Non-pigmented ciliary epithelial cell (primary cell): Measurements from ENCODE around the gene METAP2.
A peak's percentile ranks its signal among the peaks of the same experiment; 100 is the strongest.
"Not testable (repeated sequence)": the region's sequence is repeated elsewhere in the genome, so short reads cannot be mapped to it uniquely, and the experiment has no call there.

Source experiments
- DNase-seq: peaks from one replicate; pipeline ENCODE4 v3.0.0-alpha.2; 2010; ENCODE audit warnings: low read depth

The METAP2 gene

DNA sequence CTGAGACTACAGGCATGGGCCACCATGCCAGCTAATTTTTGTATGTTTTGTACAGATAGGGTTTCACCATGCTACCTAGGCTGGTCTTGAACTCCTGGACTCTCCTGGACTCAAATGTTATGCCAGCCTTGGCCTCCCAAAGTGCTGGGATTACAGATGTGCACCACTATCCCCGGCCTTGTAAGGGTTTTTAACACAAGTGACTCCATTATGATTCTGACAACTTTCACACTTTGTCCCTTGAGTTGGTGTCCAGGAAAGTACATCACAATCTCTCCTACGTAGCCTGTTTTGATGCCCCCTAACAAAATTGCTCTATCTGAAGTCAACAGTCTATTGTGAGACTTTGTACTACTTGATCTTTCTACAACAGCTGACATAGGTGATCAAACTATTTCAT, 11.4 kb upstream of the METAP2 start:
- no peak for DNase-seq

- DNase-seq = no peak
These were observed 10.9 kb upstream of the METAP2 start for GRCh38 chr12:95463050-95463449.

GRCh38 chr12:95463776-95464175, 10.2 kb upstream of the METAP2 start:
- DNase-seq = not testable (repeated sequence)

DNA sequence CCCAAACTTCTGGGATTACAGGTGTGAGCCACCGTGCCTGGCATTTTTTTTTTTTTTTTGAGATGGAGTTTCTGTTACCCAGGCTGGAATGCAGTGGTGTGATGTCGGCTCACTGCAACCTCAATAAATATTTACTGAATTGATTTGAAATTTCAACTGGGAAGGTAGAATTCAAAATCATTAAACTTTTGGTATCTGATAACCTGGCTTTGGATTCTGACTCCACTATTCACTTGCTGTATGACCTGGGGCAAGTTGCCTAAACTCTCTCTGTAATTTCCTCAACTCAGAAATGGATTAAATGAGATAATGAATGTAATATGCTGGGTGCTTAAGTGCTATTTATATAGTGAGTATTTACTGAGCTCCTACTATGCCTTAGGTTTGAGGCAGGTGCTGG, 8.7 kb upstream of the METAP2 start:
- no peak for DNase-seq

- no peak for DNase-seq
These were observed 3.7 kb upstream of the METAP2 start for GRCh38 chr12:95470300-95470699.

DNA sequence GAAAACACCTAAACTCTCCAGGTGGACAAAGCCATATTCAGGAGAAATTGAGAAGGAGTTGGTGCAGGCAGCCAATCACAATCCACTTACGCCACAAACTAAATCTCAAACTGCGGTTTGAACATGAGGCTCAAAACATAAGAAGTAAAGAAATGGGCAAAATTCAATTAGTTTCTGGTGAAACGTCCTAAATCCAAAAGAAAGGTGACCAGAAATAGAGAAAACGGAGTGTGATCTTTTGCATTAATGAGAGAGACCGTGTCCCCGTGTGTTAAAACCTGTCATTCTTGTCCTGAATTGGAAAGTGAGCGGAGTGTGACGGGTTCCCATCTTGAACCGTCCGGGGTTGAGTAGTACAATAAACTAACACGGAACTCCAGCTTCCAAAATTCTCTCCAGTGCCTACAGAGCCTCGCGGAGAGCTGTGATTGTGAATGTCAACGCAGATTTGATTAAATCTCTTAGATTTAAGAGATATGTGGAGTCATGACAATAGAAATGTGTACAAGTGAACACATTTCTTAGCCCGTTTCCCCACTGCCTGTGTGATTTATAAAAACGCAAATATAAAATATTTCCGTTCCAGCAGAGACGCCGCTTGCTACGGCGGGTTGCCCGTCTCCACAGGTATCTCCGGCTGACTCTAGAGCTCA, 595 bp upstream of the METAP2 start:
- no peak for DNase-seq

GRCh38 chr12:95474660-95474958, 657 bp downstream of the METAP2 start:
- DNase-seq = no peak

DNA sequence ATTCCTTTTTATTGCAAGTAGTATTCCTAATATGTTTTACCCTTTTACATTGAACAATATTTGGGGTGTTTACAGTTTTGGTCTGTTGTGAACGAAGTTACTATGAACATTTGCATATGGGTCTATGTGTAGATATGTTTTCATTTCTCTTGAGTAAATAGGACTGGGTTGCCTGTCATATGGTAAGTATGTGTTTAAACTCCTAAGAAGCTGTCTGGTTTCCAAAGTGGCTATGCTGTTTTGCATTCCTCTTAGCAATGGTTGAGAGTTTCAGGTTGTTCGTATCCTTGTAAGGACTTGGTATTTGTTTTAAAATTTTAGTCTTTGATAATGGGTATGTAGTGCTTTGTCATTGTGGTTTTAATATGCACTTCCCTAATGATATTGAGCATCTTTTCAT, 6.3 kb downstream of the METAP2 start:
- peak; percentile 38 for DNase-seq

DNA sequence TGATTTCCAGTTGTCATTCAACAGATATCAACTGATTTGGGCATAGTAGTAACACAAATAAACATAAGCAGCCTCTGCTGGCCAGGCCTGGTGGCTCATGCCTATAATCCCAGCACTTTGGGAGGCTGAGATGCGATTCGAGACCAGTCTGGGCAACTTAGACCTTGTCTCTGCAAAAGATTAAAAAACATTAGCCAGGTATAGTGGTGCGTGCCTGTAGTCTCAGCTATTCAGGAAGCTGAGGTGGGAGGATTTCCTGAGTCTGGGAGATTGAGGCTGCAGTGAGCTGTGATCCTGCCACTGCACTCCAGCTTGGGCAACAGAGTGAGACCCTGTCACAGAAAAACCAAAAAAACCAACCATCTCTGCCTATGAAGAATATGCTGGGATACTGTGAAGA, 7.1 kb downstream of the METAP2 start:
- DNase-seq = no peak

GRCh38 chr12:95481888-95482287, 7.9 kb downstream of the METAP2 start:
- DNase-seq = no peak

GRCh38 chr12:95482564-95482963, 8.6 kb downstream of the METAP2 start:
- not testable (repeated sequence) for DNase-seq

DNA sequence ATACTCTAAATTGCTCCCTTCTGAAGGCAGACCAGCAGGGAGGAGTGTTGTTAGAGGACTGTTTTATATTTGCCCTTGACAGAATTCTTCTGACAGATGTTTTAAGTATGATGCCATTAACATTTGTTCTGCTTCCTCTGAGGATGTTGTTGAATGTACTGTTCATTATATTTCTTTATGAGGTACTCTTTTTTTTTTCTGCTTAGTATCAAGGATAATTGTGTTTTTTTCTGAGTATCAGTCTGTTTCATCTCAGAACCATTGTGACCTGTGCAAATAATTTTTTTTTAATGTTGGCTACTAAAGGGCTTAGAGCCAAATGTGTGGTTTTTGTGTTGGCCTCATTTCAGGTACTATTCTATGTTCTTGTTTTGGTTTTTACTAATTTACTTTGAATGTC, 10.6 kb downstream of the METAP2 start:
- no peak for DNase-seq

GRCh38 chr12:95487024-95487423, 13.1 kb downstream of the METAP2 start:
- no peak for DNase-seq

- DNase-seq = no peak
These were observed 18.5 kb downstream of the METAP2 start for GRCh38 chr12:95492462-95492861.

DNA sequence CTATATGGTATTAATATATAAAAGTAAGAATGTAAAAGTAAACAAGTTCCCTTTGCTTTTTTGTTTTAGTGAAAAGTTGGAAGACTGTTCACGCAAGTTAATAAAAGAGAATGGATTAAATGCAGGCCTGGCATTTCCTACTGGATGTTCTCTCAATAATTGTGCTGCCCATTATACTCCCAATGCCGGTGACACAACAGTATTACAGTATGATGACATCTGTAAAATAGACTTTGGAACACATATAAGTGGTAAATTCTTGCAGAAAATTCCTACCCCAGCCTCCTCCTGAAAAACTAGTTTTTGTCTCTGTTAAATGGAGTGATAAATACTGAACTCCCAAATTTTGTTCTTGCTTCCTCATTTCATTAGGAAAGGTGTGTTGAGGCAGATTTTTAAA, 20.9 kb downstream of the METAP2 start:
- no peak for DNase-seq

DNA sequence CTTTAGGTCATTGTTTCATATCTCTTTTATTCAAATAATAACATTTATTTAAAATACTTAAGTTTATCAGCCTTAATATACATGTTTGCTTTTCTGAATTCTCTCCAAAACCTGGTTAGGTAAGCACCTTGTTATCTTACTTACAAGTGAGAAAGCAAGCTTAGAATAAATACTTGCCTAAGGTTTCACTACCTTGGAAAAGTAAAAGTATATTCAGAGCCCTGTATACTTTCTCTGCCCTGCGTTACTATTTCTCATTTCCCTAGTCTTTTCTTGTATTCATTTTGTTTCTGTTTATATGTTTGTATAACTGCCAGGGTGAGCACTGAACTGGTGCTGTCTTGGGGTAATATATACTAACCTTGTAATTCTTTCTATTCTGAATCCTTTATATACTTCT, 21.5 kb downstream of the METAP2 start:
- no peak for DNase-seq

- DNase-seq = no peak
These were observed 23.1 kb downstream of the METAP2 start for GRCh38 chr12:95497031-95497430.

DNA sequence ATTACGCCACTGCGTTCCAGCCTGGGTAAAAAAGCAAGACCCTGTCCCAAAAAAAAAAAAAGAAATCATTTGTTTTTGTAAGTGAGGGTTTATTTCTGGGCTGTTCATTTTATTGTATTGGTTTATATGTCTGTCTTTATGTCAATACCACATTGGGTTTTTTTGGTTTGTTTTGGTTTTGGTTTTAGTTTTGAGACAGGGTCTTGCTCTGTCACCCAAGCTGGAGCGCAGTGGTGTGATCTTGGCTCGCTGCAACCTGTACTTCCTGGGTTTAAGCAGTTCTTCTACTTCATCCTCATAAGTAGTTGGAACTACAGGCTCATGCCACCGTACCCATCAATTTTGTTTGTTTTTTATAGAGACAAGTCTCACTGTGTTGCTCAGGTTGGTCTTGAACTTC, 25.0 kb downstream of the METAP2 start:
- no peak for DNase-seq

DNA sequence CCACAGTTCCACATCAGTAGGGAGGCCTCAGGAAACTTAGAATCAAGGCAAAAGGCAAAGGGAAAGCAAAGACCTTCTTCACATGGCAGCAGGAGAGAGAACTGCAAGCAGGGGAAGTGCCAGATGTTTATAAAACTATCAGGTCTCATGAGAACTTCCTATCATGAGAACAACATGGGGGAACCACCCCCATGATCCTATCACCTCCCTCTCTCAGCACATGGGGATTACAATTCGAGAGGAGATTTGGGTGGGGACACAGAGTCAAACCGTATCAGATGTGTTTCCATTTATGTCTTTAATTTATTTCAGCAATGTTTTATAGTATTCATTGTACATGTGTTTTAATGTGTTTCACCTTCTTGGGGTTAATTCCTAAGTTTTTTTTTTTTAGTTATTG, 25.8 kb downstream of the METAP2 start:
- DNase-seq = no peak

GRCh38 chr12:95504140-95504539, 30.2 kb downstream of the METAP2 start:
- DNase-seq = no peak

GRCh38 chr12:95505039-95505438, 31.1 kb downstream of the METAP2 start:
- no peak for DNase-seq

DNA sequence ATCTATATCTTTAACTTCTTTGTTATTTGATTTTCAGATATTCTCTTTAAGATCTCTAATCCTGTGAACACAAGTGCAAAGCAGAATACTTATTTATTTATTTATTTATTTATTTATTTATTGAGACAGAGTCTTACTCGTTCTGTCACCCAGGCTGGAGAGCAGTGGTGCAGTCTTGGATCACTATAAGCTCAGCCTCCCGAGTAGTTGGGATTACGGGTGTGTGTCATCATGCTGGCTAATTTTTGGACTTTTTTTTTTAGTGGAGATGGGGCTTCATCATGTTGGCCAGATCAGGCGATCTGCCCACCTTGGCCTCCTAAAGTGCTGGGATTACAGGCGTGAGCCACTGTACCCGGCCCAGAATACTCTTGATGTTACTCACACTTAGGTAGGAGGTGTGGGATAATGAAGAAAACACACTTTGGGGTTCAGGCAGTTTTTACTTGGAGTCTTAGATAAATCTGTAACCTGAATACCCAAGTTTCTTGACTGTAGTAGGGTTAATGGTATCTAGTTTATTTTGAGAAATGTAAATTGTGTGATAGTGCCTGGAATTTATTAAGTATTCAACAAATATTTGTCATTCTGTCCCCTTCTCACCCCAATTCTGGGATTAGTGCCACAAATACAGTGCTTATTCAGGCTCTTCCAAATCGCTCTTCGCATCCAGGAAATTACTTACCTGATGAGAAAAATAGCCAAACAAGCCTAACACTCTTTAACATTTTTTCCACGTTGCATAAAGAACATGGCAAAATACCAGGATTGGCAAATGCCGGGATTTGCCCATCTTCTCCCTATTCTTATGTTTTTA, 33.0 kb downstream of the METAP2 start:
- DNase-seq = no peak

GRCh38 chr12:95509300-95509699, 35.3 kb downstream of the METAP2 start:
- DNase-seq = no peak

DNA sequence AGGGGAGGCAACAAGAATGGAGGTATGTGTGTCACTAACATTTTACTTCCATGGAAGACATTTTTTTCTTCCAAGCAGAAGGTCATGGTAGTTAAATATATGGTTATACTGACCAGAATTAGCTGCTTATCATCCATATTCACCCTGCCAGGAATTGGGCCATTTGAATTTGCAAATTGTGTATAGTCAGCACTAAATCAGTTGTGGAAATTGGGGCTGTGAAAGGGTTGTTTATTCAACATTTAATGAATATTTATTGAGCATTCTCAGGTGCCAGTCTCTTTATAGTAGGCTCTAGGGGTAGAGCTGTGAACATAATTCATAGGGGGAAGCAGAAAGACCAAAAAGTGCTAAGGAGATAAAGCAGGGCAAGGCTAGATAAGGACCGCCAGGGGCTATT, 38.0 kb downstream of the METAP2 start:
- DNase-seq = no peak
